Measurements from ENCODE around the gene MACC1. TPM values are rescaled to one million over a fixed set of nuclear protein-coding genes. Genes with fewer than 3 reads are reported as not detected.
A peak's percentile ranks its signal among the peaks of the same experiment; 100 is the strongest.

The MACC1 gene
- total and polyA plus RNA-seq, 2 experiments from 2014 or later, result 3.4 to 13.4 TPM

DNA sequence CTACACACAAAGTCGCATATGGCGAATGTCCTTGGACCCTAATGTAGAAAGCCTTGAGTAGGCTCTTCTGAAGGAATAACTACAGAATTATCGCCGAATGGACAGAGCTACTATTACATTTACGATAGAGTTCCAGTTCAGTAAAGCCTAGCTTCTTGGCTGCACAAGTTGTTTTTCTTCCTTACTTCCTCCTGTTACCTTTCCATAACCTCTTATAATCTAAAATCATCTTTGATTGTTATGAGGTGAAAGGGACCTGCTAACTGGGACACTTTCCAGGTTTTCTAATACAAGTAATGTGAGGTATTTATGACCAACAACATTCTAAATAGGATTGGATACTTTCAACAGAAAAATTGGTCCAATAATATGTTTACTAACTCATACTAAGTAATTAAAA lies 31.2 kb downstream of the MACC1 start (continued):
- no peak for TF ChIP-seq EZH2phosphoT487 (IDR thresholded peaks at IDR 0.05; ENCODE audit: unreplicated experiment)
- TF ChIP-seq, protein P1, sequence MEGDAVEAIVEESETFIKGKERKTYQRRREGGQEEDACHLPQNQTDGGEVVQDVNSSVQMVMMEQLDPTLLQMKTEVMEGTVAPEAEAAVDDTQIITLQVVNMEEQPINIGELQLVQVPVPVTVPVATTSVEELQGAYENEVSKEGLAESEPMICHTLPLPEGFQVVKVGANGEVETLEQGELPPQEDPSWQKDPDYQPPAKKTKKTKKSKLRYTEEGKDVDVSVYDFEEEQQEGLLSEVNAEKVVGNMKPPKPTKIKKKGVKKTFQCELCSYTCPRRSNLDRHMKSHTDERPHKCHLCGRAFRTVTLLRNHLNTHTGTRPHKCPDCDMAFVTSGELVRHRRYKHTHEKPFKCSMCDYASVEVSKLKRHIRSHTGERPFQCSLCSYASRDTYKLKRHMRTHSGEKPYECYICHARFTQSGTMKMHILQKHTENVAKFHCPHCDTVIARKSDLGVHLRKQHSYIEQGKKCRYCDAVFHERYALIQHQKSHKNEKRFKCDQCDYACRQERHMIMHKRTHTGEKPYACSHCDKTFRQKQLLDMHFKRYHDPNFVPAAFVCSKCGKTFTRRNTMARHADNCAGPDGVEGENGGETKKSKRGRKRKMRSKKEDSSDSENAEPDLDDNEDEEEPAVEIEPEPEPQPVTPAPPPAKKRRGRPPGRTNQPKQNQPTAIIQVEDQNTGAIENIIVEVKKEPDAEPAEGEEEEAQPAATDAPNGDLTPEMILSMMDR (conservative IDR thresholded peaks at IDR 0.05; ENCODE audit: low read depth in 2 of 2), result no peak

DNA sequence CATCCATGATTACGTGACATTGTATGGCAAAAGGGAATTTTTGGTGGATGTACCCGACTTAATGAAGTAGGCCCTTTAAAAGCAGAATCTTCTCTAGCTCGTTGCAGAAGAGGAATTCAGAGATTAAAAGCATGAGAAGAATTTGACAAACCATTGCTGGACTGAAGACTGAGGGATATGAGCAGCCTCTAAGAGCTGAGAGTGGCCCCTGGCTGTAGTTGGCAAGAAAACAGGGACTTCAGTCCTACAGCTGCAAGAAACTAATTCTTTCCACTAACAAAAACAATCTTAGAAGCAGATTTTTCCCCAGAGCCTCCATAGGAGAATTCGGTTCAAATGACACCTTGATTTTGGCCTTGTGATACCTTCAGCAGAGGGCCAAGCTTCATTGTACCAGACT lies 34.1 kb downstream of the MACC1 start:
- H3K4me3 Mint-ChIP-seq, result no peak overlapping the region
- no peaks in the 10 kb centered on the region for H3F3A ChIP-seq (replicated peaks; ENCODE audit: low read depth)
- H3K36me3 Mint-ChIP-seq (ENCODE audit: low read depth), result no peaks in the 10 kb centered on the region
- H3K36me3 ChIP-seq (ENCODE audit: insufficient read depth), result no peaks in the 10 kb centered on the region
- H3K27ac Mint-ChIP-seq, result no peak overlapping the region
- H3K9me2 ChIP-seq (ENCODE audit: insufficient read depth), result peaks cover 5% of the 10 kb centered on the region; the same call in 1 of the 2 replicates
- TF ChIP-seq, protein P1 (conservative IDR thresholded peaks at IDR 0.05; ENCODE audit: low read depth in 2 of 2), result peak in 1 of 2 experiments; percentile 15; a peak in 1 of 4 replicates
- TF ChIP-seq CREB1 (CRISPR knock-in tag; IDR thresholded peaks at IDR 0.05; ENCODE audit: low read depth), result no peak
- TF ChIP-seq JUNB (IDR thresholded peaks at IDR 0.05; ENCODE audit: unreplicated experiment), result no peak
- no peak for TF ChIP-seq POLR2AphosphoS5 (IDR thresholded peaks at IDR 0.05; ENCODE audit: low read depth)
- no peaks in the 10 kb centered on the region for H3K4me1 Mint-ChIP-seq
- H3K4me1 ChIP-seq (ENCODE audit: insufficient read depth), result no peaks in the 10 kb centered on the region
- H3K4me2 ChIP-seq, result no peak overlapping the region
- no peak overlapping the region for H2AFZ ChIP-seq
- H3K27ac ChIP-seq (ENCODE audit: low read depth), result peak overlapping the region; percentile 21; the same call in 1 of the 2 replicates
- ATAC-seq, result no peak
- H4K20me1 ChIP-seq (replicated peaks; ENCODE audit: insufficient read depth), result no peaks in the 10 kb centered on the region
- no peaks in the 10 kb centered on the region; the same call in 2 of the 3 replicates for H3K9me3 Mint-ChIP-seq
- H3K27me3 Mint-ChIP-seq (ENCODE audit: insufficient read depth, low read depth, poor library complexity), result peaks cover 2% of the 10 kb centered on the region
- H3K4me3 ChIP-seq, result no peak overlapping the region
- peak; percentile 26 for DNase-seq (ENCODE audit: low spot score)
- no peaks in the 10 kb centered on the region for H3K27me3 ChIP-seq (ENCODE audit: insufficient read depth)
- H3K79me2 ChIP-seq (replicated peaks; ENCODE audit: insufficient read depth), result no peaks in the 10 kb centered on the region

- no peaks in the 10 kb centered on the region for H3K27me3 ChIP-seq (ENCODE audit: insufficient read depth)
These were observed 40.5 kb downstream of the MACC1 start for GRCh38 chr7:20176578-20177242.

More at GRCh38 chr7:20176578-20177242, 40.5 kb downstream of the MACC1 start:
- Mint-ChIP-seq H3K4me1 (peaks cover 7% of the 10 kb centered on the region; the same call in 2 of the 3 replicates), H3K27ac (no peak overlapping the region), H3K36me3 (ENCODE audit: low read depth) (no peaks in the 10 kb centered on the region), H3K27me3 (ENCODE audit: insufficient read depth, low read depth, poor library complexity) (no peaks in the 10 kb centered on the region), H3K9me3 (no peaks in the 10 kb centered on the region), H3K4me3 (no peak overlapping the region)
- DNase-seq (ENCODE audit: low spot score), result no peak
- Histone ChIP-seq H3K4me1 (ENCODE audit: insufficient read depth) (peaks cover 7% of the 10 kb centered on the region; the same call in 1 of the 2 replicates), H4K20me1 (replicated peaks; ENCODE audit: insufficient read depth) (no peaks in the 10 kb centered on the region), H3F3A (replicated peaks; ENCODE audit: low read depth) (no peaks in the 10 kb centered on the region), H2AFZ (no peak overlapping the region), H3K9me2 (ENCODE audit: insufficient read depth) (no peaks in the 10 kb centered on the region), H3K27ac (ENCODE audit: low read depth) (no peak overlapping the region), H3K79me2 (replicated peaks; ENCODE audit: insufficient read depth) (no peaks in the 10 kb centered on the region), H3K4me3 (no peak overlapping the region), H3K4me2 (no peak overlapping the region), H3K36me3 (ENCODE audit: insufficient read depth) (no peaks in the 10 kb centered on the region)
- ATAC-seq, result no peak
- TF ChIP-seq NANOG (IDR thresholded peaks at IDR 0.05; ENCODE audit: borderline replicate concordance), result no peak
- TF ChIP-seq JUNB (IDR thresholded peaks at IDR 0.05; ENCODE audit: unreplicated experiment), result no peak
- no peak for TF ChIP-seq CREB1 (CRISPR knock-in tag; IDR thresholded peaks at IDR 0.05; ENCODE audit: low read depth)
- TF ChIP-seq EZH2phosphoT487 (IDR thresholded peaks at IDR 0.05; ENCODE audit: unreplicated experiment), result no peak
- no peak for TF ChIP-seq ZNF331 (CRISPR knock-in tag; IDR thresholded peaks at IDR 0.05; ENCODE audit: low read depth)
- no peak for TF ChIP-seq ZNF114 (CRISPR knock-in tag; IDR thresholded peaks at IDR 0.05)

All from GM23338 (cell line).